ENCODE data around the gene CDK5R1.
A peak's percentile ranks its signal among the peaks of the same experiment; 100 is the strongest.

CDK5R1 gene

GRCh38 chr17:32451879-32452278, 34.9 kb upstream of the CDK5R1 start:
- Histone ChIP-seq H3K9ac (ENCODE audit: low read length) (no peak overlapping the region), H3K4me3 (ENCODE audit: low read length) (no peak overlapping the region), H3K4me1 (ENCODE audit: control insufficient read depth, insufficient read depth, low read length) (peaks cover 19% of the 10 kb centered on the region), H3K36me3 (ENCODE audit: control insufficient read depth, insufficient read depth, low read length, severe bottlenecking) (peaks cover 93% of the 10 kb centered on the region), H3K9me3 (ENCODE audit: control insufficient read depth, low read length) (no peaks in the 10 kb centered on the region), H3K27me3 (replicated peaks; ENCODE audit: control insufficient read depth, insufficient read depth, low read length) (no peaks in the 10 kb centered on the region)
- DNase-seq (ENCODE audit: low read depth): no peak

GRCh38 chr17:32452281-32452680, 34.5 kb upstream of the CDK5R1 start:
- H3K4me3 ChIP-seq (ENCODE audit: low read length): no peak overlapping the region
- no peak overlapping the region for H3K9ac ChIP-seq (ENCODE audit: low read length)
- H3K4me1 ChIP-seq (ENCODE audit: control insufficient read depth, insufficient read depth, low read length): peaks cover 15% of the 10 kb centered on the region
- no peaks in the 10 kb centered on the region for H3K9me3 ChIP-seq (ENCODE audit: control insufficient read depth, low read length)
- no peaks in the 10 kb centered on the region for H3K27me3 ChIP-seq (replicated peaks; ENCODE audit: control insufficient read depth, insufficient read depth, low read length)
- peaks cover 93% of the 10 kb centered on the region for H3K36me3 ChIP-seq (ENCODE audit: control insufficient read depth, insufficient read depth, low read length, severe bottlenecking)
- peak; percentile 19 for DNase-seq (ENCODE audit: low read depth)

DNA sequence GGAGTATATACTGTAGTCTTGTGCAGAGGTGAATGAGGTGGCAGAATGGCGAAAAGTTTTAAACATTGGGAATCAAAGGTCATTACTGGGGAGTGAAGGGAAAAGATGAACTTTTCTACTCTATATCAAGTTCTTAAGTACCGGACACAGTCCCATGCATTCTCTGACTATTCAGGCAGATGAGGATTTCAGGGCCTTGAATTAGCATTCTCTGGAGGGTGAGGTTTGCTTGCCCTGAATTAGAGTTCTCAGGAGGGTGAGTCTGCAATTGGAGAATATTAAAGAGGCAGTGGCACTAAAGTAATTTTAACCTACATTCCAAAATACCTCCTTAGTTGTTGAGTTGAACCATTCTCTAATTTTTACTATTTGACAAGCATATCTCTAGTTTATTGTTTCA, 33.4 kb upstream of the CDK5R1 start:
- H3K36me3 ChIP-seq (ENCODE audit: control insufficient read depth, insufficient read depth, low read length, severe bottlenecking): peaks cover 90% of the 10 kb centered on the region

DNA sequence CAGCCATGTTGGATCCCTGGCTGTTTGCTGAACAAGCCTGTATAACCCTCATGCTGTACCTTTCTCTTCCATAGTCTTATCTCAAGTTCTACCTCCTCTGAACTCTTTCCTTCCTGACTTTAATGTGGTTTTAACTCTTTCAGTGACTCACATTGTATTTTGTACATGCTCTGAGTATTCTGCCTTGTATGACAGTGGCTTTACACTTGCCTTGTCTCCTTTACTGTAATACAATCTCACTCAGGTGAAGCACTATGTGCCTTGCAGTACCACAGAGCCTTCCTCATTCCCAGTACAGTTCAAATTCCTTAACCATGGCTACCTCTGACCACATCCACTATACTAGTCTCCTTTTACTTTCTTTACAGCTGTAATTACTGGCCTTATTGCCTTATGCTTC, 28.4 kb upstream of the CDK5R1 start:
- Histone ChIP-seq H3K4me1 (ENCODE audit: control insufficient read depth, insufficient read depth, low read length) (no peaks in the 10 kb centered on the region), H3K9ac (ENCODE audit: low read length) (no peak overlapping the region), H3K4me3 (ENCODE audit: low read length) (no peak overlapping the region), H3K36me3 (ENCODE audit: control insufficient read depth, insufficient read depth, low read length, severe bottlenecking) (peaks cover 85% of the 10 kb centered on the region), H3K9me3 (ENCODE audit: control insufficient read depth, low read length) (no peaks in the 10 kb centered on the region), H3K27me3 (replicated peaks; ENCODE audit: control insufficient read depth, insufficient read depth, low read length) (no peaks in the 10 kb centered on the region)
- DNase-seq (ENCODE audit: low read depth): no peak

More for the DNA sequence above, 33.4 kb upstream of the CDK5R1 start:
- no peak for DNase-seq (ENCODE audit: low read depth)
- H3K4me3 ChIP-seq (ENCODE audit: low read length): no peak overlapping the region
- H3K4me1 ChIP-seq (ENCODE audit: control insufficient read depth, insufficient read depth, low read length): peaks cover 12% of the 10 kb centered on the region
- H3K9me3 ChIP-seq (ENCODE audit: control insufficient read depth, low read length): no peaks in the 10 kb centered on the region
- H3K27me3 ChIP-seq (replicated peaks; ENCODE audit: control insufficient read depth, insufficient read depth, low read length): no peaks in the 10 kb centered on the region
- no peak overlapping the region for H3K9ac ChIP-seq (ENCODE audit: low read length)

GRCh38 chr17:32460054-32460453, 26.7 kb upstream of the CDK5R1 start:
- no peaks in the 10 kb centered on the region for H3K4me1 ChIP-seq (ENCODE audit: control insufficient read depth, insufficient read depth, low read length)
- H3K4me3 ChIP-seq (ENCODE audit: low read length): no peak overlapping the region
- no peaks in the 10 kb centered on the region for H3K27me3 ChIP-seq (replicated peaks; ENCODE audit: control insufficient read depth, insufficient read depth, low read length)
- no peaks in the 10 kb centered on the region for H3K9me3 ChIP-seq (ENCODE audit: control insufficient read depth, low read length)
- no peak for DNase-seq (ENCODE audit: low read depth)
- H3K36me3 ChIP-seq (ENCODE audit: control insufficient read depth, insufficient read depth, low read length, severe bottlenecking): peaks cover 84% of the 10 kb centered on the region
- H3K9ac ChIP-seq (ENCODE audit: low read length): no peak overlapping the region

GRCh38 chr17:32461498-32461852, 25.3 kb upstream of the CDK5R1 start:
- DNase-seq (ENCODE audit: low read depth): no peak
- Histone ChIP-seq H3K4me1 (ENCODE audit: control insufficient read depth, insufficient read depth, low read length) (no peaks in the 10 kb centered on the region), H3K9me3 (ENCODE audit: control insufficient read depth, low read length) (no peaks in the 10 kb centered on the region), H3K36me3 (ENCODE audit: control insufficient read depth, insufficient read depth, low read length, severe bottlenecking) (peaks cover 85% of the 10 kb centered on the region), H3K27me3 (replicated peaks; ENCODE audit: control insufficient read depth, insufficient read depth, low read length) (no peaks in the 10 kb centered on the region), H3K9ac (ENCODE audit: low read length) (no peak overlapping the region), H3K4me3 (ENCODE audit: low read length) (no peak overlapping the region)

- Histone ChIP-seq H3K9me3 (ENCODE audit: control insufficient read depth, low read length) (no peaks in the 10 kb centered on the region), H3K4me3 (ENCODE audit: low read length) (no peak overlapping the region), H3K27me3 (replicated peaks; ENCODE audit: control insufficient read depth, insufficient read depth, low read length) (no peaks in the 10 kb centered on the region), H3K36me3 (ENCODE audit: control insufficient read depth, insufficient read depth, low read length, severe bottlenecking) (peaks cover 85% of the 10 kb centered on the region), H3K9ac (ENCODE audit: low read length) (no peak overlapping the region), H3K4me1 (ENCODE audit: control insufficient read depth, insufficient read depth, low read length) (no peaks in the 10 kb centered on the region)
- peak; percentile 74 for DNase-seq (ENCODE audit: low read depth)
Measured at GRCh38 chr17:32461853-32462617, 24.8 kb upstream of the CDK5R1 start.

- DNase-seq (ENCODE audit: low read depth): no peak
- no peaks in the 10 kb centered on the region for H3K27me3 ChIP-seq (replicated peaks; ENCODE audit: control insufficient read depth, insufficient read depth, low read length)
- H3K36me3 ChIP-seq (ENCODE audit: control insufficient read depth, insufficient read depth, low read length, severe bottlenecking): peaks cover 87% of the 10 kb centered on the region
Measured at GRCh38 chr17:32463304-32463703, 23.5 kb upstream of the CDK5R1 start.

DNA sequence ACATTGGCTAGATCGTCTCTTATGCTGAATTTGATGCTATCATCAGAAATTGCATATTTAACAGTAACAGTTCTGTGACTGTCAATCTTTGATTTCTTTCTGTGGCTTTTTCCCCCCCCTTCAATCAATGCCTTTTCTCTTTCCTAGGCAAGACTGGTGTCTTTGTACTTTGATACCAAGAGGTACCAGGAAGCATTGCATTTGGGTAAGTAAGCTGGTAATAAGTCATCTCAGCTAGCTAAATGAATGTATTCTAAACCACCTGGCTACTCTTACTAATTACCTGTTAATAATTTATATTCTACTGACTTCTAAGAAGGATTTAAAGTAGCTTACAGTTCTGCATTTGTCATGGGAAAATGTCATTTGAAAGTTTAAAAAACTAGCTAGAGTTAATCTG, 22.4 kb upstream of the CDK5R1 start:
- Histone ChIP-seq H3K4me3 (ENCODE audit: low read length) (no peak overlapping the region), H3K9me3 (ENCODE audit: control insufficient read depth, low read length) (no peaks in the 10 kb centered on the region), H3K27me3 (replicated peaks; ENCODE audit: control insufficient read depth, insufficient read depth, low read length) (no peaks in the 10 kb centered on the region), H3K36me3 (ENCODE audit: control insufficient read depth, insufficient read depth, low read length, severe bottlenecking) (peaks cover 88% of the 10 kb centered on the region), H3K9ac (ENCODE audit: low read length) (no peak overlapping the region), H3K4me1 (ENCODE audit: control insufficient read depth, insufficient read depth, low read length) (no peaks in the 10 kb centered on the region)
- no peak for DNase-seq (ENCODE audit: low read depth)

More at GRCh38 chr17:32463304-32463703, 23.5 kb upstream of the CDK5R1 start:
- H3K9ac ChIP-seq (ENCODE audit: low read length): no peak overlapping the region
- H3K4me3 ChIP-seq (ENCODE audit: low read length): no peak overlapping the region
- H3K9me3 ChIP-seq (ENCODE audit: control insufficient read depth, low read length): no peaks in the 10 kb centered on the region
- no peaks in the 10 kb centered on the region for H3K4me1 ChIP-seq (ENCODE audit: control insufficient read depth, insufficient read depth, low read length)

- peaks cover 92% of the 10 kb centered on the region for H3K36me3 ChIP-seq (ENCODE audit: control insufficient read depth, insufficient read depth, low read length, severe bottlenecking)
- H3K27me3 ChIP-seq (replicated peaks; ENCODE audit: control insufficient read depth, insufficient read depth, low read length): no peaks in the 10 kb centered on the region
- no peak for DNase-seq (ENCODE audit: low read depth)
- no peak overlapping the region for H3K4me3 ChIP-seq (ENCODE audit: low read length)
- H3K4me1 ChIP-seq (ENCODE audit: control insufficient read depth, insufficient read depth, low read length): no peaks in the 10 kb centered on the region
- no peaks in the 10 kb centered on the region for H3K9me3 ChIP-seq (ENCODE audit: control insufficient read depth, low read length)
- H3K9ac ChIP-seq (ENCODE audit: low read length): no peak overlapping the region
Measured at GRCh38 chr17:32467949-32468348, 18.8 kb upstream of the CDK5R1 start.

DNA sequence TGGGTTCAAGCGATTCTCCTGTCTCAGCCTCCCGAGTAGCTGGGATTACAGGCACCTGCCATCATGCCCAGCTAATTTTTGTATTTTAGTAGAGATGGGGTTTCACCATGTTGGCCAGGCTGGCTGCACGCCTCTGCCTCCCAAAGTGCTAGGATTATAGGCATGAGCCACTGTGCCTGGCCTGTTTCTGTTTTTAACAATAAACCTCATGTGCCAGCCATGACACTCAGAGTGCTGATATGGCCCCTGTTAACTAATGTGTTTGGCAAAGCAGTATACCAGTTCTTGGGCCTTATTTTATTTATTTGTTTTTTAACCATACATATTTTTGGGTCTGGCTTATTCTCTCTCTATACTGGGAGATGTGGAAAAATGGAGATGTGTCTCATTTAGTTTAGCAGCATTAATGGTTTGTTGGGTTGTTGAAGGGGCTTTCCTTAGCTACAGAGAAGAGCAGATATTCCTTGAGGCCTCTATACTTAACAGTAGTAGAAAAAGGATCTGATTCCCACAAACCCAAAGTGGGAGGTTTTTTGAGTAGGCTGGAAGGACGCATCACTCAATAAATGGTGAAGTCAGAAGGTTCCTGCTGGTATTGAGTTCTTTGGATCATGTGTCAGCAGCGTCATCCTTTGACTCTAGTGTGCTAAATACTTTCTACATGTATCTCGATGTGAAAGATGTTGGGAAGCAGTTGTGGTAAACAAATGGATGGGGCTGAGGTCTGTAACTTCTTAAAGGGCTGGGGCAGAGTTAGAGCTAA, 16.2 kb upstream of the CDK5R1 start:
- Histone ChIP-seq H3K4me3 (ENCODE audit: low read length) (no peak overlapping the region), H3K9me3 (ENCODE audit: control insufficient read depth, low read length) (no peaks in the 10 kb centered on the region), H3K27me3 (replicated peaks; ENCODE audit: control insufficient read depth, insufficient read depth, low read length) (no peaks in the 10 kb centered on the region), H3K4me1 (ENCODE audit: control insufficient read depth, insufficient read depth, low read length) (no peaks in the 10 kb centered on the region), H3K9ac (ENCODE audit: low read length) (no peak overlapping the region), H3K36me3 (ENCODE audit: control insufficient read depth, insufficient read depth, low read length, severe bottlenecking) (peaks cover 89% of the 10 kb centered on the region)
- no peak for DNase-seq (ENCODE audit: low read depth)

Measured in adipocyte (in vitro differentiated cells).